GM21526 (cell line): ENCODE data around the gene GIT1.
A peak's percentile ranks its signal among the peaks of the same experiment; 100 is the strongest.

ENCODE experiments used
- ATAC-seq: cut with Tn5 transposase; IDR thresholded peaks from one replicate; pipeline ENCODE4 v1.9.1; 2021; ENCODE audit warnings: moderate library complexity; ENCODE audit not compliant: unreplicated experiment, low FRiP score

Gene GIT1, protein sequence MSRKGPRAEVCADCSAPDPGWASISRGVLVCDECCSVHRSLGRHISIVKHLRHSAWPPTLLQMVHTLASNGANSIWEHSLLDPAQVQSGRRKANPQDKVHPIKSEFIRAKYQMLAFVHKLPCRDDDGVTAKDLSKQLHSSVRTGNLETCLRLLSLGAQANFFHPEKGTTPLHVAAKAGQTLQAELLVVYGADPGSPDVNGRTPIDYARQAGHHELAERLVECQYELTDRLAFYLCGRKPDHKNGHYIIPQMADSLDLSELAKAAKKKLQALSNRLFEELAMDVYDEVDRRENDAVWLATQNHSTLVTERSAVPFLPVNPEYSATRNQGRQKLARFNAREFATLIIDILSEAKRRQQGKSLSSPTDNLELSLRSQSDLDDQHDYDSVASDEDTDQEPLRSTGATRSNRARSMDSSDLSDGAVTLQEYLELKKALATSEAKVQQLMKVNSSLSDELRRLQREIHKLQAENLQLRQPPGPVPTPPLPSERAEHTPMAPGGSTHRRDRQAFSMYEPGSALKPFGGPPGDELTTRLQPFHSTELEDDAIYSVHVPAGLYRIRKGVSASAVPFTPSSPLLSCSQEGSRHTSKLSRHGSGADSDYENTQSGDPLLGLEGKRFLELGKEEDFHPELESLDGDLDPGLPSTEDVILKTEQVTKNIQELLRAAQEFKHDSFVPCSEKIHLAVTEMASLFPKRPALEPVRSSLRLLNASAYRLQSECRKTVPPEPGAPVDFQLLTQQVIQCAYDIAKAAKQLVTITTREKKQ

DNA sequence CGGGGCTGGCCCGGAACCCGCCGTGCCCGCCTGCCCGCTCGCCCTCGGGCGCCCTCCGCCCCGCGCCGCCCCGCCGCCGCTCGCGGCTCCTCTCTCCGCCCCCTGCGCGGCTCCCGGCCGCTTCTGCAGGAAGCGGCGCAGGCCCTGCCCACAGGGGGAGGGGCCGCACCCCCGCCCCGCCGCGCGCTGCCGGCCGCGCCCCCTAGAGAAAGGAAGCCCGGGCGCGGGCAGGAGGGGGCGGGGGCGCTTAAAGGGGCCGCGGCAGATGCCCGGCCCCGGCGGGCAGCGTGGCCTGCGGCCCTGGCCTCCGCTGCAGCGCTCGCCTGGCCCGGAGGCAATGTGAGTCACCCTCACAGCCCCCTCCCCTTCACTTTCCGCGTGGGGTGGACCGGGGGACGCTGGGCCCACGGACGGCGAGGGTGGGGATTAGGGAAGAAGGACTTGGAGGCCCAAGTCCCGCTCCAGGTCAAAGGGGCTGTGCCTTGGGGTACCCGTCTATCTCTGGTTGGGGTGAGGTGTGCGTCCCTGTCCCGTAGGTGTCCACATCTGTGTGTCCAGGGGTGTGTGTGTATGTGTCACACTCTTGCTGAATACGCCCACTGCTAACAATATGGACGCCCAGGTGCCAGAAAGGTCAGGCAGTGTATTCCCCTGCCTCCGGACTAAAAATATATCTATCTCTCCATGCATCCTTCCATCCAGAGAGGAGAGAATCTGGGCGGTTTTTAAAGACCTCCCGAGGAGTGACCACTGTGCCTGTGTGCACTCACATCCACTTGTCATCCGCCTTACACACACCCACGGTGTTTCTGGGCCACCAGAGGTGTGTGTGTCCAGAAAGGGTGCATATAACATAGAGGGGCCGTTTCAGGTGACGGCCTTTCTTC, at the start of gene GIT1:
Gene GIT1, minus strand, starts transcription at position 125 of the 887 bp plus-strand sequence. CDS start 270 bp downstream, outside the sequence.
- ATAC-seq = no peak

DNA sequence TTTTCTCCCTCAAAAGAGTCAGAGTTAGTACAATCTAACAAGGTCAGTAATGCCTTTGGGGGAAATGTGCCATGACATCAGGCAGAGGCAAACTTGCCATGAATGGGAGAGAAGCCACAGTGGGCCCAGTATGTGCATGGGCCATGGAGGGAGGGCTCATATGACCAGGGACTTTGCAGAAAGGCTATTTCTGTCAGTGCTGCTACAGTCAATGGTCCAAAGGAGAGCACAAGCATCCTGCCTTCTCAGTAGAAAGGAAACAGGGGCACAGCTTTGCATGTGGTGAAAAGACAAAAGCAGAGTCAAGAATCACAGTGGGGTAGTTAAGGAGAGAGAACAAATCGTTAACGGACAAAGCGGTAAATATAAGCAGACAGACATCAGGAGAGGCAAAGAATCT, 44.4 kb upstream of the GIT1 start:
- ATAC-seq = no peak

DNA sequence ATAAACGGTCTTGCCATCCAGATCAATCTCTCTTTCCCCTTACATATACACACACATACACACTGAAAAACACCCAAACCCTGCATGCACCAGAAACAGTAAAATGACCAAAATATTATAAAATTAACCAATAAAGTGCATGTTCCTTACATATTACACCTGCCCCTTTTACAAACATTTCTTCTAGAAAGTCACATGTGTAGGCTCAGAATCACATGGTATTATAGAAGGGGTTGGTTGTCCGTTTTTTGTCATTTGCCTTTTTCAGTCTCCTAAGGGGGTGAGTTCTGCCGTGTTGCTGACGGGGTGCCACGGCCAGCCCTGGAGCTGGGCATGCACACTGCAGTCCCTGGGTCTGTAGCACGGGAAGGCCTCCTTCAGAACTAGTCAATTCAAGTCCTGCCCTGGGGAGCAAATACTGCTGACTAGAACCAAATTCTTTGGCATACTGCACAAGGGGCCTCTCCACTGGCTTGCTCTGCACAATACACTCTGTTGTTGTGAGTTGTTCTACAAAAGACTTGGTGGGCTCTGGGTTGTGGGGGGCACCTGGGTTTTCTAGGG, 41.3 kb upstream of the GIT1 start:
- ATAC-seq = no peak

DNA sequence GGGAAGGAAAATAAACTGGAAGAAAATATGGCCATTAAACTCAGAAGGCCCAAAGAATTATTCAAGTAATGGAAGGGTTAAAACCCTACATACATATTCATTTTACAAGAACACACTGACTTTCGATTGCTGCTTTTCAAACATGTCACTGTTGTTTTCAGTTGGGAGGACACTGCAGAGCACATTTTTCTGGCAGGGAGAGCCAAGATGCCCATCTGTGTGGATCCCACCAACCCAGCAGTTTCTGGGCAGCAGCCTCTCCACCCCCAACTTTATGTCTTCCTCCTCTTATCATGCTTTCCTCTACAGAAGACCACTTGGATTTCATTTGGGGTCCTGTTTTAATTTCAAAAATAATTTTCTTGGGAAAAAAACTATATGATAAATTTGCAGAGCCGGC, 40.4 kb upstream of the GIT1 start:
- ATAC-seq = no peak

DNA sequence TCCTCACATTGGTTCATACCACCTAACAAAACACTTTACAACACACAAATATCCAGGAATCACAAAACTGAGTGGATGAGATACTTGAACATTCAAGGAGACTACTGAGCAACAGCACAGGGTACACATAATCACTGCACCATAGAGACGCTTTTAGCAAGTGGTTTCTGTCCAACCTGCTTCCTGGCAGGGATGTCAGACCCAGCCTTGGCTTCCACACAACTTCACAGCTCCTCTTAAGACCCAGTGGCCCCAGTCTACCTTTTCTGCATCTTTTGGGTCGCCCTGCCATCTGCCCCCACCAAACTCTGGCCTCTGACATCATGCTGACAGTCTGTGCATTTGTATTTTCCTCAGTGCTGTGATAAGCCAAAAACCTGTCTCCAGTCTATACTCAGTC, 39.2 kb upstream of the GIT1 start:
- ATAC-seq = no peak

DNA sequence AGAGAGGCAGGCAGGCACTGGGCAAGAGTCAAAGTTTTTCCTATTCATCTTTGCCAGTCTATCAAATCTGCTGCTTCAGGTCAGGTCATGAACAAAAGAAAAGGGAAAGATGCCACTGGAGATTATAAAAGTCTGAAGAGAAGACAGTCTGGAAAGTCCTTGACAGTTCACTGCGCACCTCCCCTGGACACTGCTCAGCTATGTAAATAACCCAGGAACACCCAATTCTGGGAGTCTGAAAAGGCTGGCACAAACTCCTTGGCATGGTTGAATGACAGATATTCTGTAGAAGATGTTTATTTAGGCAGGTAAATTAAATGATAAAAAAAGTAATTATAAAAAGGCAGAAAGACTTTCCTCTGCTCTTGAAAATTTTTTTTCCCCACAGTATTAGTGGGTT, 38.5 kb upstream of the GIT1 start:
- ATAC-seq = no peak

DNA sequence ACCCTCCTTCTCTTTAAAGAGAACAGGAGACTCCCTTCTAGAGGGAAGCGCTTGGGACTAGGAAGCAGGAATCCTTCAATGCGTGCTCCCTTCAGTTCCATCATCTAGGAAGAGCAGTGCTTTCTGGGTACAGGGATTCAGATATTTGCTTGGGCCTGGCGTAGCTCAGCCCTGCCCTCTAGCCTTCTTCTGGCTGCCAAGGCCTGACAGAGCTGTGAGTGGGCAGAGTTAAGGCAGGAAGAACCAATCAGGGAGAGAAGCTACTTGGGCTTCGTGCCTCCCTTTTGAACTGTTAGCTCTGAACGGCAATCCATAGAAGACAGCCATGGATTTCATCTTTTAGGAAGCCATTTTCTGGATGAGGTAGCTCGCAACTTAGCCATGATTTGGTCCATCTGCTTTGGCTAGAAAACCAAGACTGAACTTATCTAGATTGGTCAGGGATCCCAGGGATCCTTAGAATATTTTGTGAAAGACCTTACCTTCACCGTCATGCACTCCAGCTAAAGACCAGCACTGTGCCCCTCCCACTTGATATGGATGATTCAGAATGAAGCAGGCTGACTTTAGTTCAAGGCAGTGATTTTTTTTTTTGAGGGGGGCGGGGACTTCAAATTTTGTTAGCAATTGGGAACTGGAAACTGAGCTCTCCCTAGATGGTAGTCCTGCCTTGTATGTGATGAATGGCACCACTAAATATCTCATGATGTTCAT, 35.7 kb upstream of the GIT1 start:
- no peak for ATAC-seq

DNA sequence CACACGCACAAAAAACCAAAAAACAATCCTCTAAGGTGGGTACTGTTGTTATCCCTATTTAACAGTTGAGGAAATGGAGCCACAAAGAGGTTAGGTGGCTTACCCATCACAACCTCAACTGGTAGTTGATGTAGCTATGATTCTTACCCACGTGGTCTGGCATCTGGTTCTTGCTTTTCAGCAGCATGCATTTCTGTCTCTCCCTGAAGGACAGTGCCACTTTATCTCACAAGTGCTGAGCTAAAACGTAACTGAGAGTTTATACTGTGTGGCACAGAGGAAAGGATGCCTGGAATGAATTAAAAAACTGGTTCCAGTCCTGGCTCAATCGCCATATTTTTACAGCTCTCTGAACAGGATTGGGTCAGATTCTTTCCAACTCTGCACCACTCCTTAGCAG, 35.1 kb upstream of the GIT1 start:
- ATAC-seq = no peak

DNA sequence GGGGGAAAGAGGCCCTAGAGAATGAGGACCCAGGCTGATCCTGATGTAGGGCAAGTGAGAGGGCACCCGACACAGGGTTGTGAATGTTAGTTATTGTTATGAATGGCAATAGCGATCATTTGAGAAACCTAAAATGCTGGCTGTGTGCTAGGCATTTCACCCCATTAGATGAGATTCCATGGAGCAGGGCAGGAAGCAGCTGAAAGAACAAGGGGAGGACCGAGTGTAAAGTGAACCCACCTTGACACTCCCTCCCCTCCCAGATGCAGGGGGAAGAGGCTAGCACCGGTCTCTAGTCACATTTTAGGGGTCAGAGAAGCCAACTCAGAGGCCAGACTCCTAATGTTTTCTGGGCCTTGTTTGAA, 33.8 kb upstream of the GIT1 start:
- ATAC-seq = no peak

DNA sequence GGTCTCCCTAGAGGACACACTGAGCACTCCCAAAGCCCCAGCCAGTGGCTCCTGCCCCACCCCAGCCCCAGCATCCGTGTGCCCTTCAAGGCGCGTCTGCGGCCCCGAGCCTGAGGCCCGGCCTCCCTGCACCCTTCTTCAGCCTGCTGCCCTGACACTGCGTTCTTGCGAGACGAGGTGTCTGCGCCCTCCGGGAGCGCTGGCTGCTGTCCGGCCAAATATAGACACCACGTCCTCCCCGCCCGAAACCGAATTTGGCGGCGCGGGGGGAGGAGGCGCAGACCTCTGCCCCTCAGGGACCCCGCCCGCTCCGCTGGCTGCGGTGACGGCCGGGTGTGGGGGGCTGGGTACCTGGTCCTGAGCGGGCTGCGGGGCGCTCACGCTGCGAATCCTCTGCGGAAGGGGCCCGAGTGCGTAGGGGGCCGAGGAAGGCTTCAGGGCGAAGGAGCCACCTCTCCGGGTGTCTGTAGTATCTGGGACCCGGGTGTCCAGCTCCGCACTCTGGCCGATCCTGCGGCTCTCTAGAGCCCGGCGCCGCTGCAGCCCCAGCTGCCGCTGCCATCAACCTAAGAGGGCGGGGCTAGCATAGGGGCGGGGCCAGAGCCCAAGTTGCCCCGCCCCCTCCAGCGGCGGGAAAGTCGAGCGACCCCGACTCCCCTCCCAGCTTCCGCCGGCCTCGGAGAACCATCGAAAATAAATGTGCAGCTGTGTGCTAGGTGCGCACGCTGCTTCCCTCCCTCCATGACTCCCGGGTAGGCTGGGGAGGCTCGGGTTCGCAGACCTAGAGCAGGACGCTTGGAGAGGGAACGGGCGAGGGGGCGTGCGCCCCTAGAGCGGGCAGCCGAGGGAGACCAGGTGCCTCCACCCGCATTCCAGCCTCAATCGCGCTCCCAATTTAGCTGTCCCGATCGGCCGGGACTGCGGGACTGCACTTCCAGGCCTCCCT, 33.2 kb upstream of the GIT1 start, which contains the start of gene CORO6:
Gene CORO6, minus strand, starts transcription at position 576 of the 946 bp plus-strand sequence. CDS start 1,491 bp downstream, outside the sequence.
- ATAC-seq = no peak

DNA sequence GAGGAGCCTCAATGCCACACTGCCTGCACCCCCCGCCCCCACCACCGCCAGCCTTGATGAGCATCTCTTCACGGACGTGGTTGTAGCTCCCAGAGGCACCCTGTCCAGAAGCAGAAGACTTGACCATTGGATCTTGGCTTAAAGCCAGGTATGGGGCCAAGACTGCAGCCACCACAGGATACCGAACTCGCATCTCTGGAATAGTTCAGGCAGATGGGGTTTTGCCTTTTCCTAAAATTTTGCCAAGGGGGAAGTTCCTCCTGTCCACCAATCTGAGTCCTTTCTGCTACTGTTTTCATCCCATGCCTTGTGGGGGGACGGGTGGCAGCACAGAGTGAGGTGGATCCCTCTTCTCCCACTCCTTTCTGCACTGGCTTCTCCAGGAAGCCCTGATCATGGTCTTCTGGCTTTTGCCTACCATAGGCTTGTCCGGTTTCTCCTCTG, 32.3 kb upstream of the GIT1 start:
- no peak for ATAC-seq

DNA sequence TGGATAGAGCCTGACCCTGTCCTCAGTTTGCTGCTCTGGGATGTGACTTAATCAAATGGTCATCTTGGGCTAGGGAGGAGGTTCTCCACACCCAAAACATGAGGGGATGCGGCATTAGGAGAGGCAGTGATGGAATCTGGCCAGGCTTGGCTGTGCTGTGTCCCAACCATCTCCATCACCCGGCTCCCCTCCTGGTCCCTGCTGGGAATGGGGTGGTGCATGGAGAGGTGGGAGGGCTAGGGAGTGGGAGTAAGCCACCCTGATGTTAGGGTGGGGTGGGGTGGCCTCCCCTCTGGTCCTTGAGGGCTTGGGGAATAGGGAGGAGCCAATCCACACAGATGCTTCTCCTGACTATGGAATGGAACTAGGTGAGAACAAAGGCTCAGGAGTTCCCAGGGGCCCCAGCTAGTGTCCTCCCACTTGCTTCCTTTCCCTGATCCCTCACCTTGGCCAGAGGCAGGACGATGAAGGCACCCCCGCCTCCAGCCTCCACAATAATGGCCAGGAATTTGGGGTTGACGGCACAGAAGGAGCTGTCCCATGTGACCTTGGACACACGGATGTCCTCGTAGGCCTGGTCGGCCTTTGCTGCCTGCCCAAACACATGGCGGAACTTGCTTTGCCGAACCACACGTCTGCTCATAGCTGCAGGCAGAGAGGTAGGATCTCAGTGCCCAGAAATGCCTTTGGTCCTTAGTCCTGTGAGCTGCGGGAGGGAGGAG, 31.5 kb upstream of the GIT1 start:
- ATAC-seq = no peak

DNA sequence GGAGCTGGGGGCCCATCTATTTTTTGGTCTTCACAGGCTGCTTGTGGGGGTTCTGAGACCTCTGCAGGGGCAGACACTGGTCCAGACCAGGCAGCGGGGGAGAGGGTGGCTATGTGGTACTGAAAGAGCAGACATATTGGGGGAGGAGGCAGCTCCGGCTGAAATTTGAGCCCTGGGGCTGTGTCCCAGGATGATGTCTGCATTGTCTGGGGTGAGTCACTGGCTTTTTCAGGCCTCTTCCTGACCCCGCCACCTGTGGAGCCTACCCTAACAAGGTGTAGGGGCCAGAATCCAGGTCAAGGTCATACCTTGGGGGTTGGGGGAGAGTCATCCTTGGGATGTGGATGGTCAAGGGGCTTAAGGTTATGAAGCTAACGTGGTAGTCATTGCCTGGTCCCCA, 30.8 kb upstream of the GIT1 start:
- ATAC-seq = no peak

DNA sequence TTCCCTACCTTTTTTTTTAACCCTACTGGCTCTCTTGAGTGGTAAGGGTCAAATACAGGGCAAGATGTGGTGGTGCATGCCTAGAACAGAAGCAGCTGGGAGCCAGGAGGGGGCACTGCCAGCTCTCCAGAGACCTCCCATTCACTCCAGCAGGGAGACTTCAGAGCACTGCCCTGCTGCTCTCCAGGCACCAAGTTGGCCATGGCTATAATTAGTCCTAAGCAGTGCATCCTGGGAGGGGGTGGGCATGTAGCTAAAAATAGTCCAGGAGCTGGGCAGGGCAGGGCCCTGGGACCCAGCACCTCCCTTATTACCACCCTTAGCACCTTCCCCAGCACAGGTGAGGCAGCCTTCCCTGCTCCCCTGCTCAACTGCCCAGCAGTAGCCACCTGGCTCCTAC, 29.8 kb upstream of the GIT1 start:
- no peak for ATAC-seq

DNA sequence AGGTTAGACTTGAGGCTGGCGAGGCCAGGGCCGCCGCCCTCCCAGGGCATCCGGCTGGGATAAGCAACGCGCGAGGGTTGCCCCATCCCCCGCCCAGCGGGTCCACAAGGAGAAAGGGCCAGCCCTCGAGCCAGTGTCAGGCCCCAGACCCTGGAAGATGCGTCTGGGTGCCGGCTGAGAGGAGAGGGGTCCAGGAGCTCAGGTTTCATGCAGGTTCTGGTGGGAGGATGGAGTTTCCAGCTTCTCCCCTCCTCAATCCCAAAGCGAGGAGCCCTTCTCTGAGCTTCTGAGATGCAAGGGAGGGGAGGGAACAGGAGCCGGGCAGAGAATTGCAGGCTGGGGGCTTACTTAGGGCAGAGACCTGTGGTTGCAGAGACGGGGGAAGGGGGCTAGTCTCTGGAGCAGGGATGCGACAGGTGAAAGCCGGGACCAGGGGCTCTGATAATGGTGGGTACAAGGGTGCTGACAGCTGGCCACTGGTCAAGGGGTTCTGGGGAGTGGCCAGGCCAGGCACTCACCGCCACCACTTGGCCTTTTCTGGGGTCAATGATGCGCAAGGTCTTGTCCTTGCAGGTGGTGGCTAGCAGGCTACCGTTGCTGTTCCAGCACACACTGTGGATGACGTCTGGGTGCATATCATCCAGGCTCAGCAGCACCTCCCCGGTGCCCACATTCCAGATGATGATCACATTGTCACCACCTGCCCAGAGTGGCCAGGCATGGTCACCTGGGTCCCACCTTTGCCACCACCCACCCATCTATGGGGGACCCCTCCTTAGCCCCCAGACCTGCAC, 29.0 kb upstream of the GIT1 start:
- ATAC-seq = no peak

DNA sequence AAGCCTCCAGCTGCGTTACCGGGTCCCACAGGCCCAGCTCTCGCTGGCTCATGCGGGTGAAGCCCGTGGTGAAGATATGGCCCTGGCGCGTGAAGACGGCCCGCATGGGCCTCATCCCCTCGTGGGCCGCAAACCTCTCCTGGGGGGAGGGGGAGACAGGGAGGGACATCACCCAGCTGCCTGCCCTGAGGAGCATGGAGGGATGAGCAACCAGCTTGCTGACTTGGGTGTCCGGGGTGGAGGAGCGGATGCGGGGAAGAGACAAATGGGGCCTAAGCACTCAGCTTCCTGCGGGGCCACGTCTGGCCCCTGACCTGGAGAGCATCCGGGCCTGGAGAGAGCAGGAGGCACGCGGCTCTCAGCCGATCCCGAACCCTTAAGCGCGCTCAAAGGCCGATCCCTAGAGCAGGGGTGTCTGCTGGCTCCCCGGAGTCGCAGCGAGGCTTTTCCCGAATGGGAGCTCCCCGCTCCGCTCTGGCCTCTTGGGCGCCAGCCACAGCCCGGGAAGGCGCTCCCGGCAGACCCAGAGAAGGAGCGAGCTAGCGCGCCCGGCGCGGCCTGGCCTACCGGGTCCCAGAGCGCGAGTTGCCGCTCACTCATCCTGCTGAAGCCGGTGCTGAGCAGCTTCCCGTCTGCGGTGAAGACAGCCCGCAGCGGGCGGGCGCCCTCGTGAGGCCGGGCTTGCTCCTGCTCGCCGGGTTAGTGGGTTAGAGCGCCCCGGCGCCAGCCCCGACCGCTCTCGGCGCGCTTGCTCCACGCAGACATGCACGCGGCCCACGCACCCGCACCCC, 28.2 kb upstream of the GIT1 start:
- no peak for ATAC-seq

DNA sequence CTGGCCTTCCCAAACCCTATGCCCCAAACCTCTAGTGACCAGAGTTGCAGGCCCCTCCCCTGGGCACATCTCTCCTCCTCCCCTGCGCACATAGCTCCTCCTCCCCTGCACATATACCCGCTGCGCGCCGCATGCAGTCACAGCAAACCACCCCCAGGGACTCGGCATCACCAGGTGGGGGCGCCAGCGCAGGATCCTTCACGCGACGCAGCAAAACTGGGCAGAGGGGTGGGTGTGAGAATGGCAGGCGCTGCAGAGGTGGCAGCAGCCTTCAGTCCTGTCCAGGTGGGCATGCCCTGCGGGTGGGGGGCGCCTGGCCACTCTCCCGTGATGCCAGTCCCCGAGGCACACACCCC, 27.7 kb upstream of the GIT1 start:
- ATAC-seq = peak; percentile 42
